Measurements from ENCODE around the gene BTBD2. TPM values are rescaled to one million over a fixed set of nuclear protein-coding genes. Genes with fewer than 3 reads are reported as not detected.

The BTBD2 gene
- polyA plus RNA-seq, 1 donor from 2014 or later, result 46.1 TPM

DNA sequence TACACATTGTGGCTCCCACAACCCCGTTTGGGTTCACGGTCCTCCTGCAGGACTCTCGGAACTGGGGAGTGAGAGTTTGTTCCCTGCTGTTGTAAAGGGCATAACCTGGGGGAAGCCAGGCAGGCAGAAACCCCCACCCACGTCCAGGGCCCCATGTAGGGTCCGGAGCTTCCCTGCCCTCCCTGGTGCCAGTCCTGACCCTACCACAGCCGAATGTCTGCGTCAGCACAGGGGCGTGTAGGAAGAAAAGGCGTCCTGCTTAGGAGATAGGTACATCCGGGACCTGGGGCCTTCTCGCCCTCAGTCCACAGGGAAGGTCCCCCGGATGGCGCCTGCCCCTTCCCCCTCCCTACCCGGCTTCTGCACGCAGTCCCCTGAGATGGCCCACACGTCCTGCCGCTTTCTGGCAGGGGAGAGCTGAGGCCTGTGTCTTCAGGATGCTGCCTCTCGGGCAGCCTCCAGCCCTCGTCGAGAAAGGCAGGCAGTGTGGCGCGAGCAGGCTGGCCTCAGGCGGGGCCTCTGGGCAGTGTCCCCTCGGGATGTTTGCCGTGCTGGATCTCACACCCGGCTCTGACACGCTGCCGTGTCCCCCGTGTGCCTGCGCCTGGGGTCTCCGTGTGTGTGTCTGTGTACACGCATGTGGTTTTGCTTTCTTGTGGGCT, 55.5 kb downstream of the BTBD2 start:
- TF ChIP-seq SMC3 (conservative IDR thresholded peaks at IDR 0.05; ENCODE audit: poor library complexity) (no peak), TAF1 (IDR thresholded peaks at IDR 0.05; ENCODE audit: low read depth) (no peak), REST (IDR thresholded peaks at IDR 0.05; ENCODE audit: borderline replicate concordance) (no peak), MXI1 (conservative IDR thresholded peaks at IDR 0.05; ENCODE audit: poor library complexity, severe bottlenecking) (no peak), POLR2AphosphoS5 (IDR thresholded peaks at IDR 0.05) (no peak), EP300 (conservative IDR thresholded peaks at IDR 0.05; ENCODE audit: poor library complexity, severe bottlenecking) (no peak), RAD21 (conservative IDR thresholded peaks at IDR 0.05) (no peak), CTCF (IDR thresholded peaks at IDR 0.05; ENCODE audit: poor library complexity, severe bottlenecking) (no peak), EZH2 (IDR thresholded peaks at IDR 0.05; ENCODE audit: borderline replicate concordance, insufficient read depth, low read length, poor library complexity, severe bottlenecking) (no peak)
- no peaks in the 10 kb centered on the region for H3K36me3 ChIP-seq (ENCODE audit: insufficient read depth, low read length)
- H3K27me3 ChIP-seq (ENCODE audit: insufficient read depth, low read depth, low read length), result no peaks in the 10 kb centered on the region
- H3F3A ChIP-seq (ENCODE audit: insufficient read depth, low read length, poor library complexity, severe bottlenecking), result no peaks in the 10 kb centered on the region
- no peaks in the 10 kb centered on the region for H4K20me1 ChIP-seq (ENCODE audit: insufficient read depth)
- H3K9me2 ChIP-seq (ENCODE audit: insufficient read depth, low read length), result no peaks in the 10 kb centered on the region
- no peaks in the 10 kb centered on the region for H3K9me3 ChIP-seq (ENCODE audit: low read length)
- H3K9ac ChIP-seq (ENCODE audit: low read length), result no peak overlapping the region
- H2AFZ ChIP-seq (ENCODE audit: low read depth, low read length), result no peak overlapping the region
- H3K79me2 ChIP-seq (replicated peaks; ENCODE audit: insufficient read depth, low read length), result peaks cover 13% of the 10 kb centered on the region
- H3K4me2 ChIP-seq (ENCODE audit: low read length), result no peak overlapping the region
- no peak overlapping the region for H3K4me3 ChIP-seq (ENCODE audit: low read length)
- H3K27ac ChIP-seq (ENCODE audit: low read length), result no peak overlapping the region

DNA sequence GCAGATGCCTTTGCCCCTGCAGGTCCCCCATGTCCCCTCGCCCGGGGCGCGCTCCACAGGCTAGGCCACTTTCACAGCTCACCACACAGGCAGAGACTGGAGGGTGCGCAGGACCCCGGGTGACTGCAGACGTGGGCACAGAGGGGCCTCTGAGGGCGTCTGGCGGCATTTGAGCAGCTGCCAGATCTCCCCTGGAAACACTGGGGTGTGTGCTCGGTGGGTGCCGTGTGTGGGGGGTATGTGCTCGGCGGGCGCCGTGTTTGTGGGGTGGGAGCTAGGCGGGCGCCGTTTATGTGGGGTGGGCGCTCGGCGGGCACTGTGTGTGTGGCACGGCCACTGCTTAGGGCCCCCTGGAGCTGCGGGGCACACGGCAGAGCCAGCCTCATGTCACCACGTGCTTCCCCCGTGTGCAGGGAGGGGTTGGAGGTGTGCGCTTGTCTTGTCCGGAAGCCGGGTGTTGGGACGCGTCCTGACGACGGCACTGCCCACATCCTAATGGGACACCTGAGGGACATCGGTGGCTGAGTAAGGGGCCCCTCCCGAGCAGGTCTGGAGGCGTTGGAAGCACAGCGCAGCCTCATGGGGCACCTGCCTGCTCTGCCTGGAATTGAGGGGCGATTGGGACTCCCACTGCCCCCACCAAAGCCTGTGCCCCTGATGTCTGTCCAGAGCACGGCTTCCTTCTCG, 57.8 kb downstream of the BTBD2 start:
- H4K20me1 ChIP-seq (ENCODE audit: insufficient read depth), result no peaks in the 10 kb centered on the region

More for the DNA sequence above, 57.8 kb downstream of the BTBD2 start:
- H3K79me2 ChIP-seq (replicated peaks; ENCODE audit: insufficient read depth, low read length), result peaks cover 14% of the 10 kb centered on the region
- no peaks in the 10 kb centered on the region for H3F3A ChIP-seq (ENCODE audit: insufficient read depth, low read length, poor library complexity, severe bottlenecking)
- no peaks in the 10 kb centered on the region for H3K9me2 ChIP-seq (ENCODE audit: insufficient read depth, low read length)
- H3K4me2 ChIP-seq (ENCODE audit: low read length), result no peak overlapping the region
- no peaks in the 10 kb centered on the region for H3K9me3 ChIP-seq (ENCODE audit: low read length)
- TF ChIP-seq MXI1 (conservative IDR thresholded peaks at IDR 0.05; ENCODE audit: poor library complexity, severe bottlenecking) (no peak), EP300 (conservative IDR thresholded peaks at IDR 0.05; ENCODE audit: poor library complexity, severe bottlenecking) (no peak), POLR2AphosphoS5 (IDR thresholded peaks at IDR 0.05) (no peak), EZH2 (IDR thresholded peaks at IDR 0.05; ENCODE audit: borderline replicate concordance, insufficient read depth, low read length, poor library complexity, severe bottlenecking) (no peak), REST (IDR thresholded peaks at IDR 0.05; ENCODE audit: borderline replicate concordance) (no peak), TAF1 (IDR thresholded peaks at IDR 0.05; ENCODE audit: low read depth) (no peak)
- H3K4me3 ChIP-seq (ENCODE audit: low read length), result no peak overlapping the region
- no peaks in the 10 kb centered on the region for H3K27me3 ChIP-seq (ENCODE audit: insufficient read depth, low read depth, low read length)
- H3K36me3 ChIP-seq (ENCODE audit: insufficient read depth, low read length), result no peaks in the 10 kb centered on the region
- H3K9ac ChIP-seq (ENCODE audit: low read length), result no peak overlapping the region
- no peak overlapping the region for H3K27ac ChIP-seq (ENCODE audit: low read length)
- H2AFZ ChIP-seq (ENCODE audit: low read depth, low read length), result no peak overlapping the region

All from neural cell (in vitro differentiated cells).